Progenitor cell of endocrine pancreas (in vitro differentiated cells): ENCODE data around the gene CHAC1. TPM values are rescaled to one million over a fixed set of nuclear protein-coding genes. Genes with fewer than 3 reads are reported as not detected.
"Not testable (repeated sequence)": the region's sequence is repeated elsewhere in the genome, so short reads cannot be mapped to it uniquely, and the experiment has no call there.

Experiments
- DNase-seq: peaks from one replicate; pipeline ENCODE4 v3.0.0; 2021; ENCODE audit warnings: low spot score; ENCODE audit not compliant: unreplicated experiment
- H3K27ac Mint-ChIP-seq: 2 replicates; pipeline ENCODE4 v1.8.0; 2021; ENCODE audit warnings: mild to moderate bottlenecking, moderate library complexity, mixed read lengths
- H3K27me3 Mint-ChIP-seq: 2 replicates; pipeline ENCODE4 v1.8.0; 2021; ENCODE audit warnings: mixed read lengths
- H3K36me3 Mint-ChIP-seq: 2 replicates; pipeline ENCODE4 v1.8.0; 2022; ENCODE audit warnings: mixed read lengths; ENCODE audit not compliant: insufficient read depth
- H3K4me1 Mint-ChIP-seq: 2 replicates; pipeline ENCODE4 v1.8.0; 2021; ENCODE audit warnings: low read depth, mixed read lengths
- H3K4me3 Mint-ChIP-seq: 2 replicates; pipeline ENCODE4 v1.8.0; 2021; ENCODE audit warnings: low read depth, mild to moderate bottlenecking, moderate library complexity, mixed read lengths
- H3K9me3 Mint-ChIP-seq: 2 replicates; pipeline ENCODE4 v1.8.0; 2021; ENCODE audit warnings: low read depth, mixed read lengths
- CTCF ChIP-seq: fragments of 200-600 bp; sonication (generic); IDR thresholded peaks from one replicate; pipeline ENCODE4 v1.5.0; 2021; ENCODE audit warnings: antibody characterized with exemption, mild to moderate bottlenecking; ENCODE audit not compliant: unreplicated experiment
- total RNA-seq: library from RNA; stranded (reverse); gene quantifications from 2 replicates; pipeline ENCODE4 v1.2.1, GENCODE V29; 2021

Gene CHAC1
- total RNA-seq, 1 donor from 2014 or later = 14.4 TPM

DNA sequence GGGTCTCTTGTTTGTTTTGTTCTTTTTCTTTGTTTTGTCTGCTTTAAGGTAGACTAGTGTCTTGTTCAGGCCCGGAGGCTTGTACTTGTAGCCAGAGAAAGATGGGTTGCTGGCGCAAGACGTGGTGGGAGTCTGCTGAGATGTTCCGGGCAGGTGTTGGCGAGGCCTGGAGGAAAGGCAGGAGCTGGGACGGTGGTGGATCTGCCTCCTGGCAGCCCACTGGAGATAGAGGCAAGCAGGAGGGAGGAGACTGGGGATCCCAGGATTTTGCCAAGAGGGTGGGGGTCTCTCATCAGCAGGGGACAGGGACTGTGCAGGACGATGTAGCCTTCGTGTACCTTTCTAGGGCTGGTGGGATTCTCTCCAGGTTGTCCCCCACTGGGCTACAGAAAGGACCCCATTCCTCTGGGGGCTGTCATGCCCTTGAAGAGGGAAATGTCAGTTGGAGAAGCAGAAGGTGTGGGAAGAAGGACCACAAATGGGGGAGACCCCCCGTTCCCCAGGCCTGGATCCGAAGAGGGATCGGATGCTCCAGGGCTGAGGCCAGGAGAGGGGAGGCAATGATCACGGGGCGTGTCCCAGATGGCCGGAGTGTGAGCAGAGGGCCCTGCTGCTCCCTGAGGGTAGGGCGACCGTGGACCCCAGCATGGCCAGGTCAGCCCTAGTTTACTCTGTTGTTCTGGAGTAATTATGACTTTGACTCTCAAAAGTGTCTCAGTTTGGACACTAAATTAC is 7.0 kb downstream of the CHAC1 start:
- peaks cover 14% of the 10 kb centered on the region for H3K4me1 Mint-ChIP-seq
- H3K27me3 Mint-ChIP-seq = peaks cover 32% of the 10 kb centered on the region
- peaks cover 10% of the 10 kb centered on the region for H3K36me3 Mint-ChIP-seq
- peak overlapping the region; percentile 51 for H3K27ac Mint-ChIP-seq
- H3K4me3 Mint-ChIP-seq = no peak overlapping the region
- DNase-seq = no peak
- no peak for TF ChIP-seq CTCF
- peaks cover 9% of the 10 kb centered on the region for H3K9me3 Mint-ChIP-seq

GRCh38 chr15:40960925-40961324 is 7.7 kb downstream of the CHAC1 start:
- Mint-ChIP-seq H3K27ac (no peak overlapping the region), H3K36me3 (peaks cover 8% of the 10 kb centered on the region), H3K27me3 (peaks cover 30% of the 10 kb centered on the region), H3K4me3 (no peak overlapping the region), H3K4me1 (peaks cover 18% of the 10 kb centered on the region), H3K9me3 (peaks cover 9% of the 10 kb centered on the region)
- no peak for TF ChIP-seq CTCF
- no peak for DNase-seq

GRCh38 chr15:40961740-40962139 is 8.5 kb downstream of the CHAC1 start:
- peaks cover 25% of the 10 kb centered on the region for H3K4me1 Mint-ChIP-seq

GRCh38 chr15:40962317-40962716 is 9.0 kb downstream of the CHAC1 start:
- not testable (repeated sequence) for H3K36me3 Mint-ChIP-seq, H3K27ac Mint-ChIP-seq, H3K4me3 Mint-ChIP-seq, DNase-seq, H3K9me3 Mint-ChIP-seq
- peaks cover 26% of the 10 kb centered on the region for H3K4me1 Mint-ChIP-seq
- H3K27me3 Mint-ChIP-seq = peaks cover 25% of the 10 kb centered on the region

More at GRCh38 chr15:40961740-40962139, 8.5 kb downstream of the CHAC1 start:
- H3K36me3 Mint-ChIP-seq, H3K9me3 Mint-ChIP-seq, DNase-seq, H3K27ac Mint-ChIP-seq, H3K4me3 Mint-ChIP-seq: not testable (repeated sequence)
- peaks cover 25% of the 10 kb centered on the region for H3K27me3 Mint-ChIP-seq

DNA sequence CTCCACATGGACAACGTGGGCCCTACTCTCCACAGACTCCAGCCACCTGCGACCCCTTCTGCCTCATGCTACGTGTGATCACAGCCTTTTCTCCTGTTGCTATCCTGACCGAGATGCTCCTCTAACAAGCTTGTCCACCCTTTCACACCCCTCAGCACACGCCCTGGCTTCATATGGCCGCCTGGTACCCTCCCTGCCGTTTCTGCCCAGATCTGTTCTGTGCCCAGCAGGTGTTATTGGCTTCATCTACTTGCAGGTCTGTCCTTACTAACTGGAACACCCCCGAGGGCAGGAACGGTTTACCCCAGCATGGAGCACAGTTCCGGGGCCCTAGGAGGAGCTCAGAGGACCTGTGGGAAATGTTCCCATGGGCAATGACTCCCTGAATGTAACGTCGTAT is 9.9 kb downstream of the CHAC1 start:
- Mint-ChIP-seq H3K27ac (no peak overlapping the region), H3K27me3 (peaks cover 22% of the 10 kb centered on the region), H3K36me3 (peaks cover 3% of the 10 kb centered on the region), H3K4me1 (peaks cover 26% of the 10 kb centered on the region), H3K4me3 (no peak overlapping the region), H3K9me3 (peaks cover 9% of the 10 kb centered on the region)
- TF ChIP-seq CTCF = no peak
- no peak for DNase-seq

DNA sequence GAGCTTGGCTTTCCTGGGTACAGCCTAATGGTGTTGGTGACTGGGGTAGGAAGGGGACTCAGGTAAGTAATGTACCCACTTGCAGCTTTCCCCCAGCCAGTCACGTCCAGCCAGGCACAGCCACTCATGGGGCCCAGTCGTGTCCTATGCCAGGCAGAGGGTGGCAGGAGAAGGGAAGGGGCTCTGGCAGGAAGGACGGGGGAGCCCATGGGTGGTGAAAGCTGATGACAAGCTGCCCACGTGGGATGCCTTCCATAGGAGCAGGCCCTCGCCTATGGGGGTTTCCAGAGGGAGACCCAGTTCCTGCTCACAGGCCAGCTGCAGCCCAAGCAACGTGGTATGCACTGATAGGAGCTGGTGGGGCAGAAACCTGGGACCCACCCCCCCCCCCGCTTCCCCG is 10.7 kb downstream of the CHAC1 start:
- H3K9me3 Mint-ChIP-seq = peaks cover 9% of the 10 kb centered on the region
- peaks cover 3% of the 10 kb centered on the region for H3K36me3 Mint-ChIP-seq
- H3K27ac Mint-ChIP-seq = no peak overlapping the region
- H3K27me3 Mint-ChIP-seq = peaks cover 14% of the 10 kb centered on the region
- no peak for DNase-seq
- TF ChIP-seq CTCF = no peak
- peaks cover 24% of the 10 kb centered on the region for H3K4me1 Mint-ChIP-seq
- H3K4me3 Mint-ChIP-seq = no peak overlapping the region
